Measurements from ENCODE around the gene ADRA2B. TPM values are rescaled to one million over a fixed set of nuclear protein-coding genes. Genes with fewer than 3 reads are reported as not detected.
"Not testable (repeated sequence)": the region's sequence is repeated elsewhere in the genome, so short reads cannot be mapped to it uniquely, and the experiment has no call there.

Gene ADRA2B
- total RNA-seq, 6 experiments from 2014 or later, result not detected

GRCh38 chr2:96143848-96144480 is 27.6 kb upstream of the ADRA2B start:
- Mint-ChIP-seq H3K9me3 (no peaks in the 10 kb centered on the region), H3K4me3 (peak overlapping the region; percentile 89), H3K27ac (0 out of 2 replicates have a peak overlapping the region, but pooled peaks have one; percentile 24), H3K27me3 (ENCODE audit: insufficient read depth) (no peaks in the 10 kb centered on the region; the same call in 1 of the 2 replicates), H3K36me3 (ENCODE audit: low read depth) (peaks cover 8% of the 10 kb centered on the region; the same call in 1 of the 2 replicates), H3K4me1 (ENCODE audit: low read depth) (peaks cover 50% of the 10 kb centered on the region)
- peak; percentile 35 for TF ChIP-seq CTCF (IDR thresholded peaks at IDR 0.05)
- no peak for DNase-seq

- DNase-seq, result no peak
- no peaks in the 10 kb centered on the region for H3K9me3 Mint-ChIP-seq
- H3K27ac Mint-ChIP-seq, result no peak overlapping the region
- peaks cover 8% of the 10 kb centered on the region; the same call in 1 of the 2 replicates for H3K36me3 Mint-ChIP-seq (ENCODE audit: low read depth)
- H3K27me3 Mint-ChIP-seq (ENCODE audit: insufficient read depth), result no peaks in the 10 kb centered on the region; the same call in 1 of the 2 replicates
- peak overlapping the region; percentile 89 for H3K4me3 Mint-ChIP-seq
- H3K4me1 Mint-ChIP-seq (ENCODE audit: low read depth), result peaks cover 44% of the 10 kb centered on the region
- TF ChIP-seq CTCF (IDR thresholded peaks at IDR 0.05), result no peak
These were observed 27.0 kb upstream of the ADRA2B start for GRCh38 chr2:96143231-96143847.

- TF ChIP-seq CTCF (IDR thresholded peaks at IDR 0.05), result no peak
- Mint-ChIP-seq H3K27me3 (ENCODE audit: insufficient read depth) (no peaks in the 10 kb centered on the region; the same call in 1 of the 2 replicates), H3K4me3 (peak overlapping the region; percentile 89; the same call in 1 of the 2 replicates), H3K27ac (no peak overlapping the region), H3K9me3 (no peaks in the 10 kb centered on the region), H3K36me3 (ENCODE audit: low read depth) (peaks cover 8% of the 10 kb centered on the region; the same call in 1 of the 2 replicates), H3K4me1 (ENCODE audit: low read depth) (peaks cover 35% of the 10 kb centered on the region)
- no peak for DNase-seq
These were observed 26.1 kb upstream of the ADRA2B start for GRCh38 chr2:96142217-96143113.

- not testable (repeated sequence) for H3K9me3 Mint-ChIP-seq, H3K4me3 Mint-ChIP-seq
These were observed 25.2 kb upstream of the ADRA2B start for GRCh38 chr2:96141624-96141967.

GRCh38 chr2:96140941-96141623 is 24.7 kb upstream of the ADRA2B start:
- H3K27me3 Mint-ChIP-seq (ENCODE audit: insufficient read depth), result peaks cover 12% of the 10 kb centered on the region
- DNase-seq, result no peak
- no peak for TF ChIP-seq CTCF (IDR thresholded peaks at IDR 0.05)
- no peak overlapping the region for H3K27ac Mint-ChIP-seq
- H3K36me3 Mint-ChIP-seq (ENCODE audit: low read depth), result peaks cover 8% of the 10 kb centered on the region; the same call in 1 of the 2 replicates
- no peak overlapping the region for H3K4me3 Mint-ChIP-seq
- H3K9me3 Mint-ChIP-seq, result no peaks in the 10 kb centered on the region
- peaks cover 22% of the 10 kb centered on the region for H3K4me1 Mint-ChIP-seq (ENCODE audit: low read depth)

More at GRCh38 chr2:96141624-96141967, 25.2 kb upstream of the ADRA2B start:
- H3K27ac Mint-ChIP-seq; DNase-seq; H3K36me3 Mint-ChIP-seq (ENCODE audit: low read depth); H3K27me3 Mint-ChIP-seq (ENCODE audit: insufficient read depth): not testable (repeated sequence)
- peaks cover 26% of the 10 kb centered on the region for H3K4me1 Mint-ChIP-seq (ENCODE audit: low read depth)
